Stomach (tissue), 4 donors: Measurements from ENCODE around the gene CDH22.

Experiments
- CTCF ChIP-seq, 7 experiments: fragments of 450-650 bp in 4 of 7; fragments of 200-600 bp in 3 of 7; sonication (generic) in 3 of 7; IDR thresholded peaks; one replicate each; pipeline ENCODE4 v1.5.1; 2016 to 2019; ENCODE audit warnings: antibody characterized with exemption in 7 of 7, control low read depth in 2 of 7, mild to moderate bottlenecking in 1 of 7
- POLR2A ChIP-seq, 4 donors: fragments of 450-650 bp; IDR thresholded peaks; one replicate each; pipeline ENCODE4 v1.6.1; 2016; ENCODE audit warnings: antibody characterized with exemption in 4 of 4, control low read depth in 2 of 4, mild to moderate bottlenecking in 1 of 4, moderate library complexity in 1 of 4
- POLR2AphosphoS5 ChIP-seq, 3 donors: sonication (generic); formaldehyde crosslinking; IDR thresholded peaks; one replicate each; pipeline ENCODE4 v1.6.1; 2016; ENCODE audit warnings: antibody characterized with exemption in 3 of 3

DNA sequence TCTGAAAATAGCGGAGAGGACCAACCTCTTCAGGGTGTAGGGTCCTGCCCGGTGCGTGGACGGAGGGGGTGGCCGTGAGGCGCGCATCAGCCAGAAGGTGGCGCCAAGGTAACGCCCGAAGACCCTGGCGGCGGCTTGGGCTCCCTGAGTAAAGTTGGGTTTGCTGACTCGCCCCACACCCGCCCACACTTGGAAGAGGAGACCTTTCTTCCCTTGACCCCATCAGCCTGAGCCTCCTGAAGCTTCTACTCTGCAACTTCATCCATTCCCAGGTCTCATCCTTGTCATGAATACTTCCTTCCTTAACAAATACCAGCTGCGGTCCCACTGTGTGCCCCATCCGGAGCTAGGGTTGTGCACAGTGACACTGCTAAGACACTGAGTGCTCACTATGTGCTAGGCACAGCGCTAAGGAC is 175.6 kb downstream of the CDH22 start:
- TF ChIP-seq CTCF (IDR thresholded peaks at IDR 0.05) (peak in 5 of 7 experiments; percentile 59 to 85 (median 71)), POLR2A (IDR thresholded peaks at IDR 0.05) (no peak), POLR2AphosphoS5 (IDR thresholded peaks at IDR 0.05) (no peak)
